Peyer's patch (tissue), 4 donors: ENCODE data around the gene ORC4. TPM values are rescaled to one million over a fixed set of nuclear protein-coding genes. Genes with fewer than 3 reads are reported as not detected.

ENCODE experiments used
- DNase-seq, 3 donors: peaks; one replicate each; pipeline ENCODE4 v3.0.0-alpha.2; 2017 to 2019
- H3K27ac ChIP-seq, 4 donors: fragments of 200-600 bp; sonication (generic); one replicate each; pipeline ENCODE4 v1.5.1; 2016 to 2019
- H3K27me3 ChIP-seq, 2 donors: fragments of 200-600 bp; sonication (generic); one replicate each; pipeline ENCODE4 v1.5.1; 2019
- H3K36me3 ChIP-seq, 3 donors: fragments of 200-600 bp; sonication (generic); one replicate each; pipeline ENCODE4 v1.5.1; 2016 to 2019
- H3K4me1 ChIP-seq, 4 donors: fragments of 200-600 bp; sonication (generic); one replicate each; pipeline ENCODE4 v1.5.1; 2016 to 2019
- H3K4me3 ChIP-seq, 4 donors: fragments of 200-600 bp; sonication (generic); 1 replicate in 3 of 4; 2 replicates in 1 of 4; pipeline ENCODE4 v1.5.1; 2016 to 2019; ENCODE audit warnings: mild to moderate bottlenecking in 1 of 4
- H3K9me3 ChIP-seq, 4 donors: fragments of 200-600 bp; sonication (generic); one replicate each; pipeline ENCODE4 v1.5.1; 2016 to 2019; ENCODE audit warnings: mild to moderate bottlenecking in 1 of 4
- CTCF ChIP-seq, 6 experiments: fragments of 450-650 bp in 4 of 6; fragments of 200-600 bp in 2 of 6; sonication (generic) in 1 of 6; IDR thresholded peaks; one replicate each; pipeline ENCODE4 v1.5.1; 2017 to 2019; ENCODE audit warnings: antibody characterized with exemption in 6 of 6, mild to moderate bottlenecking in 3 of 6, moderate library complexity in 1 of 6
- POLR2A ChIP-seq, 2 donors: fragments of 450-650 bp; IDR thresholded peaks; one replicate each; pipeline ENCODE4 v1.5.1; 2017; ENCODE audit warnings: antibody characterized with exemption in 2 of 2, mild to moderate bottlenecking in 2 of 2, moderate library complexity in 2 of 2
- total RNA-seq, 4 donors: library from RNA; depleted of rRNA; stranded (reverse); fragments of >200 nt; gene quantifications; one replicate each; pipeline ENCODE4 v1.1.0, GENCODE V29; 2016

The ORC4 gene
- 10 to 100 TPM; 21.4 to 31.0 (median 26.1) TPM for total RNA-seq

GRCh38 chr2:148020111-148021058 is at the start of gene ORC4:
Gene ORC4 (minus strand): TSS chr2:148020737. CDS start chr2:147975958, 44,779 bp downstream.
- H3K27me3 ChIP-seq: no peaks in the 10 kb centered on the region
- H3K27ac ChIP-seq: peak within 1 kb of the TSS; percentile 81 to 97 (median 96)
- peak within 1 kb of the TSS; percentile 64 to 90 (median 72) for H3K4me3 ChIP-seq
- TF ChIP-seq CTCF (IDR thresholded peaks at IDR 0.05): peak in 3 of 6 experiments; percentile 41 to 53 (median 45)
- peak; percentile 77 to 82 for TF ChIP-seq POLR2A (IDR thresholded peaks at IDR 0.05)
- peaks cover 0 to 24% (median 0%) of the 10 kb centered on the region in 4 donors for H3K4me1 ChIP-seq
- no peaks in the 10 kb centered on the region for H3K9me3 ChIP-seq
- peak; percentile 98 to 100 (median 100) for DNase-seq
- H3K36me3 ChIP-seq: no peaks in the 10 kb centered on the region

- peaks cover 0 to 4% (median 0%) of the 10 kb centered on the region in 4 donors for H3K4me1 ChIP-seq
- H3K27ac ChIP-seq: no peak overlapping the region
- no peaks in the 10 kb centered on the region for H3K9me3 ChIP-seq
- H3K36me3 ChIP-seq: no peaks in the 10 kb centered on the region
- H3K4me3 ChIP-seq: no peak overlapping the region
- TF ChIP-seq CTCF (IDR thresholded peaks at IDR 0.05) (no peak), POLR2A (IDR thresholded peaks at IDR 0.05) (no peak)
- no peaks in the 10 kb centered on the region for H3K27me3 ChIP-seq
- DNase-seq: no peak
Measured at GRCh38 chr2:148067801-148068200, 47.3 kb upstream of the ORC4 start.

- H3K36me3 ChIP-seq: no peaks in the 10 kb centered on the region
- no peaks in the 10 kb centered on the region for H3K9me3 ChIP-seq
- peaks cover 0 to 4% (median 0%) of the 10 kb centered on the region in 4 donors for H3K4me1 ChIP-seq
- no peak overlapping the region for H3K27ac ChIP-seq
- no peak for DNase-seq
- TF ChIP-seq CTCF (IDR thresholded peaks at IDR 0.05) (no peak), POLR2A (IDR thresholded peaks at IDR 0.05) (no peak)
- H3K27me3 ChIP-seq: no peaks in the 10 kb centered on the region
- H3K4me3 ChIP-seq: no peak overlapping the region
Measured at GRCh38 chr2:148065936-148066335, 45.4 kb upstream of the ORC4 start.

- Histone ChIP-seq H3K4me1 (peaks cover 0 to 4% (median 0%) of the 10 kb centered on the region in 4 donors), H3K4me3 (no peak overlapping the region), H3K27me3 (no peaks in the 10 kb centered on the region), H3K36me3 (no peaks in the 10 kb centered on the region), H3K27ac (no peak overlapping the region), H3K9me3 (no peaks in the 10 kb centered on the region)
- no peak for DNase-seq
- no peak for TF ChIP-seq CTCF (IDR thresholded peaks at IDR 0.05)
- TF ChIP-seq POLR2A (IDR thresholded peaks at IDR 0.05): no peak
Measured at GRCh38 chr2:148063633-148064032, 43.1 kb upstream of the ORC4 start.

- Histone ChIP-seq H3K27ac (no peak overlapping the region), H3K36me3 (no peaks in the 10 kb centered on the region), H3K4me1 (peaks cover 0 to 2% (median 0%) of the 10 kb centered on the region in 4 donors), H3K27me3 (no peaks in the 10 kb centered on the region), H3K9me3 (no peaks in the 10 kb centered on the region), H3K4me3 (no peak overlapping the region)
- no peak for TF ChIP-seq CTCF (IDR thresholded peaks at IDR 0.05)
- no peak for TF ChIP-seq POLR2A (IDR thresholded peaks at IDR 0.05)
- no peak for DNase-seq
Measured at GRCh38 chr2:148058641-148059040, 38.1 kb upstream of the ORC4 start.
